HepG2 (cell line): ENCODE results near the gene MRPL20. TPM values are rescaled to one million over a fixed set of nuclear protein-coding genes. Genes with fewer than 3 reads are reported as not detected.

Source experiments
- DNMT1 ChIP-seq: sonication (generic); formaldehyde crosslinking; IDR thresholded peaks from 2 replicates; pipeline ENCODE4 v1.5.1; 2020; ENCODE audit warnings: mild to moderate bottlenecking, missing genetic modification reagents
- FOSL1 ChIP-seq: sonication (generic); formaldehyde crosslinking; IDR thresholded peaks from 2 replicates; pipeline ENCODE4 v1.9.0; 2021; ENCODE audit warnings: missing genetic modification reagents, borderline replicate concordance
- HDAC6 ChIP-seq: fragments of 200-600 bp; sonication (generic); IDR thresholded peaks from 2 replicates; pipeline ENCODE4 v1.7.0; 2017; ENCODE audit warnings: mild to moderate bottlenecking, antibody characterized with exemption, low read length, low read depth
- IRF2 ChIP-seq: IDR thresholded peaks from 2 replicates; pipeline ENCODE4 v1.6.1; 2018; ENCODE audit warnings: missing genetic modification reagents, missing compliant biosample characterization
- MTF1 ChIP-seq: sonication (generic); formaldehyde crosslinking; IDR thresholded peaks from 2 replicates; pipeline ENCODE4 v1.5.0; 2020; ENCODE audit warnings: missing genetic modification reagents
- NCOA1 ChIP-seq: sonication (generic); formaldehyde crosslinking; IDR thresholded peaks from 2 replicates; pipeline ENCODE4 v1.9.0; 2021; ENCODE audit warnings: missing genetic modification reagents
- PAXIP1 ChIP-seq: sonication (generic); formaldehyde crosslinking; conservative IDR thresholded peaks from 2 replicates; pipeline ENCODE4 v1.4.0; 2020; ENCODE audit warnings: mild to moderate bottlenecking, missing genetic modification reagents, moderate library complexity
- PREB ChIP-seq: sonication (generic); formaldehyde crosslinking; IDR thresholded peaks from 2 replicates; pipeline ENCODE4 v1.4.0; 2020; ENCODE audit warnings: missing genetic modification reagents
- SMAD1 ChIP-seq: sonication (generic); formaldehyde crosslinking; IDR thresholded peaks from 2 replicates; pipeline ENCODE4 v1.4.0; 2020; ENCODE audit warnings: missing genetic modification reagents, low read depth, mild to moderate bottlenecking, borderline replicate concordance
- SMC3 ChIP-seq: IDR thresholded peaks from 2 replicates; pipeline ENCODE4 v1.6.1; 2011; ENCODE audit warnings: low read length, improper control_type of control experiment
- TOPORS ChIP-seq: sonication (generic); formaldehyde crosslinking; IDR thresholded peaks from 2 replicates; pipeline ENCODE4 v1.8.0; 2023; ENCODE audit warnings: mild to moderate bottlenecking, missing genetic modification reagents
- ZBTB38 ChIP-seq: sonication (generic); formaldehyde crosslinking; IDR thresholded peaks from 2 replicates; pipeline ENCODE4 v1.5.1; 2020; ENCODE audit warnings: mild to moderate bottlenecking, missing genetic modification reagents
- ZFAT ChIP-seq: sonication (generic); formaldehyde crosslinking; conservative IDR thresholded peaks from 2 replicates; pipeline ENCODE4 v1.8.1; 2023; ENCODE audit warnings: missing genetic modification reagents, inconsistent platforms
- ZFP1 ChIP-seq: IDR thresholded peaks from 2 replicates; pipeline ENCODE4 v1.6.1; 2016
- ZFP36L1 ChIP-seq: sonication (generic); formaldehyde crosslinking; IDR thresholded peaks from 2 replicates; pipeline ENCODE4 v1.8.0; 2022; ENCODE audit warnings: mild to moderate bottlenecking, missing genetic modification reagents, moderate library complexity
- ZFP62 ChIP-seq: sonication (generic); formaldehyde crosslinking; IDR thresholded peaks from 2 replicates; pipeline ENCODE4 v1.4.0; 2020; ENCODE audit warnings: missing genetic modification reagents
- ZNF121 ChIP-seq: sonication (generic); formaldehyde crosslinking; IDR thresholded peaks from 2 replicates; pipeline ENCODE4 v1.5.0; 2020; ENCODE audit warnings: mild to moderate bottlenecking, missing genetic modification reagents
- ZNF282 ChIP-seq: fragments of 450-650 bp; IDR thresholded peaks from 2 replicates; pipeline ENCODE4 v1.6.1; 2018; ENCODE audit not compliant: partially characterized antibody
- ZNF496 ChIP-seq: sonication (generic); formaldehyde crosslinking; IDR thresholded peaks from 2 replicates; pipeline ENCODE4 v1.8.1; 2023; ENCODE audit warnings: mild to moderate bottlenecking, moderate library complexity, missing genetic modification reagents; ENCODE audit not compliant: insufficient replicate concordance
- ZNF547 ChIP-seq: sonication (generic); formaldehyde crosslinking; IDR thresholded peaks from 2 replicates; pipeline ENCODE4 v1.5.1; 2020; ENCODE audit warnings: mild to moderate bottlenecking, missing genetic modification reagents
- ZNF549 ChIP-seq: sonication (generic); formaldehyde crosslinking; IDR thresholded peaks from 2 replicates; pipeline ENCODE4 v1.5.0; 2020; ENCODE audit warnings: missing genetic modification reagents
- ZNF775 ChIP-seq: sonication (generic); formaldehyde crosslinking; IDR thresholded peaks from 2 replicates; pipeline ENCODE4 v1.4.0; 2020; ENCODE audit warnings: missing genetic modification reagents, mild to moderate bottlenecking, moderate library complexity, borderline replicate concordance
- ZNF777 ChIP-seq: sonication (generic); formaldehyde crosslinking; IDR thresholded peaks from 2 replicates; pipeline ENCODE4 v1.4.0; 2020; ENCODE audit warnings: missing genetic modification reagents
- ZNF883 ChIP-seq: sonication (generic); formaldehyde crosslinking; IDR thresholded peaks from 2 replicates; pipeline ENCODE4 v1.5.1; 2020; ENCODE audit warnings: mild to moderate bottlenecking, missing genetic modification reagents; ENCODE audit errors: not compliant biosample characterization
- polyA plus RNA-seq, 8 experiments: library from polyadenylated mRNA; depleted of rRNA in 3 of 8; stranded (reverse) in 7 of 8; unstranded in 1 of 8; fragments of >200 nt; fragmentation: Illumina TruSeq in 4 of 8; extraction: Trizol in 4 of 8; gene quantifications; 2 replicates each; pipeline versions ENCODE4 v1.2.1 to v1.2.3, GENCODE V29; 2011 to 2016; ENCODE audit warnings: low read depth in 4 of 8, missing spikeins in 1 of 8, mixed read lengths in 1 of 8; ENCODE audit not compliant: insufficient read depth in 1 of 8
- total RNA-seq, 5 experiments: library from RNA; depleted of rRNA; stranded (reverse); fragments of >200 nt; fragmentation: Illumina TruSeq; extraction: Trizol; gene quantifications; 2 replicates each; pipeline ENCODE4 v1.2.3, GENCODE V29; 2016; ENCODE audit warnings: low read depth in 1 of 5
- TF ChIP-seq, protein P1 (sequence below): sonication (generic); formaldehyde crosslinking; IDR thresholded peaks from 2 replicates; pipeline ENCODE4 v1.4.0; 2020; ENCODE audit warnings: missing genetic modification reagents, borderline replicate concordance
- TF ChIP-seq, protein P2 (sequence below): sonication (generic); formaldehyde crosslinking; IDR thresholded peaks from 2 replicates; pipeline ENCODE4 v1.4.0; 2020; ENCODE audit warnings: mild to moderate bottlenecking, missing genetic modification reagents

The MRPL20 gene
- total and polyA plus RNA-seq, 2 of the 13 experiments (the other 11 are each of a cell fraction or from before 2014, with no cell fraction given) = 59.2 to 127 TPM

DNA sequence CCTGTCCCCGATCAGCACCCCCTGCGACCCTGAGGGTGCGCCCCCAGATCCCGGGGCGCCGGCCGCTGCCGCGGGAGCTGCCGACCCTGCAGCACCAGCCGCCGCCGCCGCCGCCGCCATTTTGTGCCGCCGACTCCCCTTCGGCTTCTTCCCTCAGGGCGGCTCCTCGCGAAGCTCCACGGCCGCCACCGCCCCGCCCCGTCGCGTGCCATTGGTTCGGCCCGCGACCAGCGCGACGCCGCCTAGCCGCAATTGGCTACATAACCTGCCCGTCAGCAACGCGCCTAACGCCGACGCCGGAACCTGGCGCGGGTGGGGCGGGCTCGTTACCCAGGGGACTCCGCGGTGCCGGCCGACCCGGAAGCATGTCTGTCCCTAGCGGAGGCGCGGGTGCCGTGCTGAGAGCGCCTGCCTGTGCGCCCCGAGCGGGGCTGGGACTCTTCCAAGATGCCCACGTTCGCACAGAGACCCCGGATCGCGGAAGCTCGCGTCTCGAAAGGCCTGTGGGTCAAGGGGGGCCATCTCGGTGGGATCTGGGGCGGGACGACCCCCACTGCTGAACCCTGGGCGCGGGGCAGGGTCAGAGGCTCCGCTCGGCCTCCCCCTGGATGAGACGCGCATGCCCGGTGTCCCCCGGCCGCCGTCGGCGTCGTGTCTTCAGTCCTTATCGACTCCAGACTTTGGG is 7.8 kb downstream of the MRPL20 start, which contains the start of gene CCNL2 (continued):
- TF ChIP-seq PREB (CRISPR knock-in tag) = no peak
- TF ChIP-seq NCOA1 (CRISPR knock-in tag) = peak; percentile 62; the same call in 1 of the 2 replicates
- TF ChIP-seq ZFP62 = no peak; the same call in 1 of the 2 replicates
- no peak for TF ChIP-seq HDAC6
- TF ChIP-seq PAXIP1 (CRISPR knock-in tag) = peak; percentile 50
- TF ChIP-seq ZBTB38 = peak; percentile 75; the same call in 1 of the 2 replicates
- TF ChIP-seq ZNF883 (CRISPR knock-in tag) = peak; percentile 18
- 0 out of 2 replicates have a peak, but pooled peaks have one; percentile 27 for TF ChIP-seq ZNF777 (CRISPR knock-in tag)
- no peak for TF ChIP-seq ZNF282
- TF ChIP-seq ZFAT (CRISPR knock-in tag) = no peak
- TF ChIP-seq ZFP1 = no peak
- no peak for TF ChIP-seq DNMT1 (CRISPR knock-in tag)
- no peak; the same call in 1 of the 2 replicates for TF ChIP-seq SMC3
- TF ChIP-seq, protein P1, sequence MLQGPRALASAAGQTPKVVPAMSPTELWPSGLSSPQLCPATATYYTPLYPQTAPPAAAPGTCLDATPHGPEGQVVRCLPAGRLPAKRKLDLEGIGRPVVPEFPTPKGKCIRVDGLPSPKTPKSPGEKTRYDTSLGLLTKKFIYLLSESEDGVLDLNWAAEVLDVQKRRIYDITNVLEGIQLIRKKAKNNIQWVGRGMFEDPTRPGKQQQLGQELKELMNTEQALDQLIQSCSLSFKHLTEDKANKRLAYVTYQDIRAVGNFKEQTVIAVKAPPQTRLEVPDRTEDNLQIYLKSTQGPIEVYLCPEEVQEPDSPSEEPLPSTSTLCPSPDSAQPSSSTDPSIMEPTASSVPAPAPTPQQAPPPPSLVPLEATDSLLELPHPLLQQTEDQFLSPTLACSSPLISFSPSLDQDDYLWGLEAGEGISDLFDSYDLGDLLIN (CRISPR knock-in tag) = 0 out of 2 replicates have a peak, but pooled peaks have one; percentile 40
- TF ChIP-seq IRF2 (CRISPR knock-in tag) = peak; percentile 83
- TF ChIP-seq ZNF775 (CRISPR knock-in tag) = no peak
- no peak; the same call in 1 of the 2 replicates for TF ChIP-seq MTF1 (CRISPR knock-in tag)
- no peak for TF ChIP-seq ZNF496 (CRISPR knock-in tag)
- no peak for TF ChIP-seq TOPORS
- TF ChIP-seq FOSL1 = no peak
- no peak for TF ChIP-seq ZNF547 (CRISPR knock-in tag)
- no peak for TF ChIP-seq ZNF121 (CRISPR knock-in tag)
- TF ChIP-seq ZFP36L1 (CRISPR knock-in tag) = peak; percentile 60; the same call in 1 of the 2 replicates
- no peak for TF ChIP-seq ZNF549 (CRISPR knock-in tag)
- TF ChIP-seq SMAD1 = no peak
- TF ChIP-seq, protein P2, sequence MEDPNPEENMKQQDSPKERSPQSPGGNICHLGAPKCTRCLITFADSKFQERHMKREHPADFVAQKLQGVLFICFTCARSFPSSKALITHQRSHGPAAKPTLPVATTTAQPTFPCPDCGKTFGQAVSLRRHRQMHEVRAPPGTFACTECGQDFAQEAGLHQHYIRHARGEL (CRISPR knock-in tag) = no peak
